Hematopoietic multipotent progenitor cell treated with erythropoietin and hydrocortisone succinate and interleukin-3 and kit ligand, for 15 days (in vitro differentiated cells): ENCODE data around the gene IGSF10.

Experiments used
- DNase-seq: peaks from one replicate; pipeline ENCODE4 v3.0.0-alpha.2; 2015; ENCODE audit warnings: low spot score

The IGSF10 gene

DNA sequence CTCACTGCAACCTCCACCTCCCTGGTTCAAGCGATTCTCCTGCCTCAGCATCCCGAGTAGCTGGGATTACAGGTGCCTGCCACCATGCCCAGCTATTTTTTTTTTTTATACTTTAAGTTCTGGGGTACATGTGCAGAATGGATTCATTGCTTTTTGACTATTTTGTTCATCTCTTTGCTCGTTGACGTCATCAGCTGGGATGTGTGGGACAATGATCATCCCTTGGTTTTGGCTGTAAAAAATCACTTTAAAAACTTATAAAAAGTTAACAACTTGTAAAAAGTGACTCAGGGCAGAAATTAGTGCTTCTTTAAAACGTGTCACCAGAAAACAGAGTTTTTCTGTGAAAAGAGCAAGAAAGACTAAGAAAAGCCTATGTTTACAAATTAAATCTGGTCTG is 37.8 kb downstream of the IGSF10 start:
- DNase-seq: no peak

DNA sequence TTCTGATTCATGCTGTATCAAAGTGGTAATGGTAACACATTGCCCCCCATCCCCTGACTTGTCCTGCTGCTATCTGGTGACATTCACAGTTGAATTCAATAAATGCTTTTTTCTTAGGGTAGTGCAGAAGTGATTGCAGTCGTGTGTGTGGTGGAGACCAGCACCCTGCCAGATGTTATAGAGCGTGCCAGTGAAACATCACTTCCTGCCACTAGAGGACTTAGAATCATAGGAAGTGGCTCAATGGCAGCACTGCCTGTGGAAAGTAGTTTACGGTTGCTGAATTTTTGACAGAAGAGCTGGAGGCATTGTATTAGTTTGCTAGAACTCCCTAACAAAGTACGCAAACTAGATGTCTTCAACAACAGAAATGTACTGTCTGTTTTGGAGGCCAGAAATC is 38.9 kb downstream of the IGSF10 start:
- DNase-seq: no peak

GRCh38 chr3:151419806-151420205 is 41.1 kb downstream of the IGSF10 start:
- DNase-seq: no peak

DNA sequence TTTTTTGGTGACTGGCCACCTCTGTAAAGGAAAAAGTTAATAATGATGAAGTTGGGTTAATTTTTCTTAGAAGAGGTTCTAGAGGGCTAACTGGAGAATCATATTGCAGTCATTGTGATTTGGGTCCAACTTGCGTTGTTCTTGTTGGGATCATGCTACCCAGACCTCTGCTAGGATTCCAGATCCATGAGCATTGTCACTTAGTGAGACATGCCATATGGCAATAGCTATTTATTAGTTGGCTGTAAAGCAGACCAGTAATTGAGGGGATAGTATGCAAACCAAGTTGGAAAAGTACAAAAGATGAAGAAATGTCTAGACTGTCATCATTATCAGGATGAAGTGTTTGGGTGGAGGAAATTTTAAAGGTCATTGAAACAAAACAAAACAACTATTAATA is 45.6 kb downstream of the IGSF10 start:
- no peak for DNase-seq

DNA sequence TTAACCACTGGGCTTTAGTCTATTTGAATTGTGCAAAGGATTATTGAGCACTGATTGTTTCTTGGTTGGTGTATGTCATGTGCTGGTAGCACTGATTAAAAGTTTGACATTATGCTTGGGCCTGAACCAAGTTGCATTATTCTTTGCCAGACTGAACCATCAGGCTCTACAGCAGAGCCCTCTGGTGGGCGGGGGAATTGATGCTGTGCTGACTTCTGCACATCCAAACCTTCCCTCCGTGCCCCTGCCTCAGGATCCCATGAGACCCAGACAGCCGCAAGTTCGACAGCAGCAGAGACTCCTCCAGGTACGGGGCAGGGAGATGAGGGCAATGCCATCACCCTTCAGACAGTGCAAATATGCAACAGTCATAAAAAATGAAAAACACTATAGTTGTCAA is 47.9 kb downstream of the IGSF10 start:
- DNase-seq: no peak
